Caco-2 (cell line): ENCODE data around the gene HEPN1. TPM values are rescaled to one million over a fixed set of nuclear protein-coding genes. Genes with fewer than 3 reads are reported as not detected.
A peak's percentile ranks its signal among the peaks of the same experiment; 100 is the strongest.

Experiments
- BruUV-seq: library from RNA; stranded (reverse); fragments of 400-500 nt; replicated peaks from 2 replicates; lab custom pipeline; 2021; lab: Mats Ljungman, UMichigan
- CTCF ChIA-PET: fragments of 300-600 bp; sonication (Branson Sonifier 250); formaldehyde crosslinking; loops from one replicate; lab custom pipeline; 2022; ENCODE audit warnings: antibody characterized with exemption; lab: Charles Lee
- POLR2A ChIA-PET: fragments of 300-600 bp; sonication (Branson Sonifier 250); formaldehyde crosslinking; loops from one replicate; lab custom pipeline; 2022; ENCODE audit warnings: antibody characterized with exemption; lab: Charles Lee
- DNase-seq, 2 experiments: peaks; one replicate each; pipeline versions ENCODE4 v3.0.0 to v3.0.0-alpha.2; 2020 to 2022
- H3K27me3 ChIP-seq: replicated peaks from 2 replicates; pipeline ENCODE4 v1.6.0; 2011; ENCODE audit warnings: low read length; ENCODE audit not compliant: control insufficient read depth, insufficient read depth
- H3K36me3 ChIP-seq: 2 replicates; pipeline ENCODE4 v1.5.1; 2011; ENCODE audit warnings: low read length; ENCODE audit not compliant: control insufficient read depth, insufficient read depth
- H3K4me1 ChIP-seq: fragments of 250-450 bp; sonication (Bioruptor Pico); 2 replicates; pipeline ENCODE4 v1.5.1; 2020; ENCODE audit warnings: mild to moderate bottlenecking
- H3K4me3 ChIP-seq: 2 replicates; pipeline ENCODE4 v1.5.1; 2011; ENCODE audit warnings: low read depth, mild to moderate bottlenecking, control low read depth, low read length
- H3K9me3 ChIP-seq: fragments of 250-450 bp; sonication (Bioruptor Pico); 2 replicates; pipeline ENCODE4 v1.5.1; 2020; ENCODE audit warnings: mild to moderate bottlenecking, moderate library complexity
- H3K27ac Mint-ChIP-seq: one replicate; pipeline ENCODE4 v1.8.0; 2022; ENCODE audit warnings: mixed read lengths; ENCODE audit not compliant: unreplicated experiment
- H3K27me3 Mint-ChIP-seq: one replicate; pipeline ENCODE4 v1.8.0; 2022; ENCODE audit warnings: mixed read lengths; ENCODE audit not compliant: insufficient read depth, unreplicated experiment
- H3K36me3 Mint-ChIP-seq: one replicate; pipeline ENCODE4 v1.8.0; 2022; ENCODE audit warnings: mild to moderate bottlenecking, mixed read lengths; ENCODE audit not compliant: insufficient read depth, unreplicated experiment
- H3K4me1 Mint-ChIP-seq: one replicate; pipeline ENCODE4 v1.8.0; 2022; ENCODE audit warnings: low read depth, mixed read lengths; ENCODE audit not compliant: unreplicated experiment
- H3K4me3 Mint-ChIP-seq: one replicate; pipeline ENCODE4 v1.8.0; 2022; ENCODE audit warnings: mild to moderate bottlenecking, moderate library complexity, mixed read lengths; ENCODE audit not compliant: unreplicated experiment
- H3K9me3 Mint-ChIP-seq: one replicate; pipeline ENCODE4 v1.8.0; 2022; ENCODE audit warnings: mixed read lengths; ENCODE audit not compliant: unreplicated experiment
- intact Hi-C: fragments of 100-400 bp; cut with micrococcal nuclease; formaldehyde crosslinking; loops from one replicate; pipeline ENCODE4 v1.10.0; 2022; ENCODE audit not compliant: unreplicated experiment
- total RNA-seq: library from RNA; stranded (reverse); gene quantifications from 2 replicates; pipeline ENCODE4 v1.2.3, GENCODE V29; 2022
- TF ChIP-seq, protein P1 (sequence below), 2 experiments: fragments of 200-600 bp in 1 of 2; IDR thresholded peaks; 1 replicate in 1 of 2; 2 replicates in 1 of 2; pipeline versions ENCODE4 v1.5.1 to v1.8.0; 2011 to 2022; ENCODE audit warnings: antibody characterized with exemption in 1 of 2, control low read depth in 1 of 2, inconsistent platforms in 1 of 2, low read depth in 1 of 2, low read length in 1 of 2, mild to moderate bottlenecking in 1 of 2, moderate library complexity in 1 of 2; ENCODE audit not compliant: insufficient read depth in 1 of 2, severe bottlenecking in 1 of 2, unreplicated experiment in 1 of 2

HEPN1 gene
- total RNA-seq, 1 experiment from 2014 or later, result not detected

DNA sequence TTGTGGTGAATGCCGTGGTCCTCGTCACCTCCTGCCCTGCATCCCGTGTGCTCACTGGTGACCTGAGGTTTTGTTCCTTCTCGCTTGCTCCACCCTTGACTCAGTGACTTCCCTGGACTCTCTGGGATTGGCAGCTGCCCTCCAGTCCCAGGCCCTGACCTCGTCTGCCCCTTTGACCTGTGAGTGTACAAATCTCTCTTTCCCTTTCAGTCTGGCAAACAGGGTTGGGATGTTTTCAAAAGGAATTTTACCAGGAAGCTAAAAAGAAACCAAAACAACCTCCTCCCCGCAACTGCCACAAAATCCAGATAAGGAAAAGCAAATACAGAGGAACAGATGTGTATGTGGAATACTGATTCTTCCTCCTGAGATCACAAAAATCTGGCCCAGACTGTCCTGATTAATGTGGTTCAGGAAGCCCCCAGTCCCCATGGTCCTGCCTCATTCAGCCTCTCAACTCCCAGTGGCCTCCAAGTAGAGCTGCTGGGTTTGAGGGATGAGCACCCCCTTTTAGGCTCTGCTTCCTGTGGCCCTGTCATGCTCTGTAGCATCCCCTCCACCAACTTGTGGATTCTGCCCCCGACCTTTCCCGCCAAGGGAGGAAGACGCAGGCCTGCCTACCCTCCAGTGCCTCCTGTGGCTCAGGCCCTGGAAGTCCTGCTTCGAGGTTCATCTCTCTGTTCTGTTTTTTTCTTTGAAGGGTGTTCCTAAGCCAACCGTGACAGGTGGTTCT lies 36.5 kb upstream of the HEPN1 start:
- ChIA-PET POLR2A (no interaction called here), CTCF (interaction anchor here (0.7 to 1.6 kb wide), 2 partner anchors 16 to 136 kb away, joined by 3 to 4 read pairs; no protein-coding TSS in a partner anchor)
- TF ChIP-seq, protein P1, sequence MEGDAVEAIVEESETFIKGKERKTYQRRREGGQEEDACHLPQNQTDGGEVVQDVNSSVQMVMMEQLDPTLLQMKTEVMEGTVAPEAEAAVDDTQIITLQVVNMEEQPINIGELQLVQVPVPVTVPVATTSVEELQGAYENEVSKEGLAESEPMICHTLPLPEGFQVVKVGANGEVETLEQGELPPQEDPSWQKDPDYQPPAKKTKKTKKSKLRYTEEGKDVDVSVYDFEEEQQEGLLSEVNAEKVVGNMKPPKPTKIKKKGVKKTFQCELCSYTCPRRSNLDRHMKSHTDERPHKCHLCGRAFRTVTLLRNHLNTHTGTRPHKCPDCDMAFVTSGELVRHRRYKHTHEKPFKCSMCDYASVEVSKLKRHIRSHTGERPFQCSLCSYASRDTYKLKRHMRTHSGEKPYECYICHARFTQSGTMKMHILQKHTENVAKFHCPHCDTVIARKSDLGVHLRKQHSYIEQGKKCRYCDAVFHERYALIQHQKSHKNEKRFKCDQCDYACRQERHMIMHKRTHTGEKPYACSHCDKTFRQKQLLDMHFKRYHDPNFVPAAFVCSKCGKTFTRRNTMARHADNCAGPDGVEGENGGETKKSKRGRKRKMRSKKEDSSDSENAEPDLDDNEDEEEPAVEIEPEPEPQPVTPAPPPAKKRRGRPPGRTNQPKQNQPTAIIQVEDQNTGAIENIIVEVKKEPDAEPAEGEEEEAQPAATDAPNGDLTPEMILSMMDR (IDR thresholded peaks at IDR 0.05; ENCODE audit: insufficient read depth in 1 of 2, low read depth in 1 of 2, low read length in 1 of 2, severe bottlenecking in 1 of 2, unreplicated experiment in 1 of 2), result no peak
- Mint-ChIP-seq H3K27me3 (peaks cover 6% of the 10 kb centered on the region), H3K4me3 (no peak overlapping the region), H3K36me3 (no peaks in the 10 kb centered on the region), H3K9me3 (no peaks in the 10 kb centered on the region), H3K27ac (no peak overlapping the region), H3K4me1 (peaks cover 6% of the 10 kb centered on the region)
- Histone ChIP-seq H3K4me1 (peaks cover 15% of the 10 kb centered on the region), H3K27me3 (no peaks in the 10 kb centered on the region), H3K4me3 (no peak overlapping the region), H3K36me3 (no peaks in the 10 kb centered on the region), H3K9me3 (no peaks in the 10 kb centered on the region)
- no TSS peak for BruUV-seq
- DNase-seq, result peak; percentile 44 to 58
- intact Hi-C loops, result no loop called here

DNA sequence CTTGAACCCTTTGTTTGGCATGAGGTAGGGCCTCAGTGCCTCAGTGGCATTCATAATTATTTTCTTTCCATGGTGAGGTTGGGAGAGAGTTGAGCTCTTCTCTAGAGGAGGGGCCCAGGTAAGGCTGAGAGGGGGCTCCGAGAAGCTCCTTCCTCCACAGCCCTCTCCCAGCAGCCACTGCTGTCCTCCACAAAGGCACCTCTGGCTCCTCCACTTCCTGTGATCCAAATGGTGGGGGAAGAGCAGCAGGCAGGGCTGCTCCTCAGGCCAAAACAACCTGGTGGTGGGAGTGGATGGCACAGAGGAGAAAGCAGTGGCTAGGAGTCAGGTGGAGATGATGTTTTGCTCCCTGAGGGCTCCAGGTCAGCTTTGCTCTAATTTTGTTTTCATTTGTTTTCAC lies 34.7 kb upstream of the HEPN1 start:
- H3K9me3 Mint-ChIP-seq, result no peaks in the 10 kb centered on the region
- no peak overlapping the region for H3K4me3 ChIP-seq
- TF ChIP-seq, protein P1 (IDR thresholded peaks at IDR 0.05; ENCODE audit: insufficient read depth in 1 of 2, low read depth in 1 of 2, low read length in 1 of 2, severe bottlenecking in 1 of 2, unreplicated experiment in 1 of 2), result no peak
- no peaks in the 10 kb centered on the region for H3K4me1 Mint-ChIP-seq
- intact Hi-C loops, result no loop called here
- CTCF ChIA-PET, result interaction anchor here (1.9 kb wide), 1 partner anchor 8 kb away, joined by 6 read pairs; no protein-coding TSS in a partner anchor
- H3K4me1 ChIP-seq, result peaks cover 15% of the 10 kb centered on the region
- no peaks in the 10 kb centered on the region for H3K9me3 ChIP-seq
- peak in 1 of 2 experiments; percentile 26 for DNase-seq
- POLR2A ChIA-PET, result no interaction called here
- H3K27me3 Mint-ChIP-seq, result peaks cover 14% of the 10 kb centered on the region
- no peak overlapping the region for H3K27ac Mint-ChIP-seq
- no peaks in the 10 kb centered on the region for H3K36me3 ChIP-seq
- no TSS peak for BruUV-seq
- no peak overlapping the region for H3K4me3 Mint-ChIP-seq
- H3K27me3 ChIP-seq, result no peaks in the 10 kb centered on the region; the same call in 1 of the 2 replicates
- no peaks in the 10 kb centered on the region for H3K36me3 Mint-ChIP-seq

DNA sequence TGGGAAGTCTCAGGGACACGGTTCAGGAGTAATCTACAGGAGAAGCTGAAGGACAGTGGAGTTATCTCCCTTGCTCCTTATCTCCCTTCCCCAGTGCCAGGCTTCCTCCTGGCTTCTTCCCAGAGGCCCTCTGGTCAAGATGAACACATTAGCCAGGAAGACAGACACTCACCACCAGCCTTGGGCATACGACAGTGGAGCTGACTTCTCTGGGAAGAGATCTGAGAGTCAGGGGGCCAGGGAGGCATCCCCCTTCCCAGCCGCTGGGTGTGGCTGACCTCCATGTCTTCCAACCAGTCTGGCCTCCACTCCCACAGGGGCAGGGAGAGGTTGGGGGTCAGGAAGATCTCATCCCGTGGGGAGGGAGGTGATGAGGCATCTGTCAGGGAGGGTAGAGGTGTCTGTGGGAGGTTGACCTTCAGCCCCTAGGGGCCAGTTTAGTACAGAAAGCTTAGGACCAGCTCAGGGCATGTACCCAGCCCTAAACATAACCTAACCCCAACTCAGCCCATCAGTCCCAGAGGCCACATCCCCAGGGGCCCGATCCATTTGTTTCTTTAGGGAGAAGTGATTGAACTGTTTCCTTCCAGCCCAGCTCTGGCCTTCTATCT lies 34.1 kb upstream of the HEPN1 start:
- no peaks in the 10 kb centered on the region for H3K36me3 Mint-ChIP-seq
- peaks cover 15% of the 10 kb centered on the region for H3K4me1 ChIP-seq
- H3K4me3 ChIP-seq, result no peak overlapping the region
- POLR2A ChIA-PET, result no interaction called here
- H3K9me3 ChIP-seq, result no peaks in the 10 kb centered on the region
- TF ChIP-seq, protein P1 (IDR thresholded peaks at IDR 0.05; ENCODE audit: insufficient read depth in 1 of 2, low read depth in 1 of 2, low read length in 1 of 2, severe bottlenecking in 1 of 2, unreplicated experiment in 1 of 2), result no peak
- H3K4me1 Mint-ChIP-seq, result no peaks in the 10 kb centered on the region
- no peak overlapping the region for H3K27ac Mint-ChIP-seq
- CTCF ChIA-PET, result interaction anchor here (0.6 to 1.9 kb wide), 3 partner anchors 8 to 1584 kb away, joined by 4 to 6 read pairs (median 4); no protein-coding TSS in a partner anchor
- H3K27me3 Mint-ChIP-seq, result peaks cover 19% of the 10 kb centered on the region
- H3K27me3 ChIP-seq, result peaks cover 2% of the 10 kb centered on the region; the same call in 1 of the 2 replicates
- BruUV-seq, result no TSS peak
- intact Hi-C loops, result no loop called here
- no peak overlapping the region for H3K4me3 Mint-ChIP-seq
- DNase-seq, result peak in 1 of 2 experiments; percentile 33
- no peaks in the 10 kb centered on the region for H3K36me3 ChIP-seq
- H3K9me3 Mint-ChIP-seq, result no peaks in the 10 kb centered on the region
